Fibroblast of lung (primary cell): ENCODE data around the gene C19orf38.

Experiments used
- CTCF ChIP-seq, 2 donors: IDR thresholded peaks in 1 of 2; conservative IDR thresholded peaks in 1 of 2; 1 replicate in 1 of 2; 2 replicates in 1 of 2; pipeline ENCODE4 v1.5.1; 2011 to 2012; ENCODE audit warnings: low read length in 2 of 2, control low read depth in 1 of 2, inconsistent platforms in 1 of 2, low read depth in 1 of 2, mild to moderate bottlenecking in 1 of 2
- EZH2 ChIP-seq: IDR thresholded peaks from 2 replicates; pipeline ENCODE4 v1.5.1; 2012; ENCODE audit warnings: low read length, control low read depth, mild to moderate bottlenecking; ENCODE audit errors: missing control alignments

GRCh38 chr19:10891405-10892086 lies 43.3 kb downstream of the C19orf38 start:
- TF ChIP-seq CTCF (conservative IDR thresholded peaks at IDR 0.05 in 1 of 2, IDR thresholded peaks at IDR 0.05 in 1 of 2; ENCODE audit: low read depth in 1 of 2, low read length in 2 of 2) (no peak), EZH2 (no peak)
